ENCODE measurements around the gene ACBD4.

- TF ChIP-seq CTCF (IDR thresholded peaks at IDR 0.05) (no peak), POLR2AphosphoS5 (IDR thresholded peaks at IDR 0.05; ENCODE audit: insufficient read depth in 1 of 2, low read depth in 1 of 2) (no peak)
Measured at GRCh38 chr17:45104907-45105624, 30.4 kb upstream of the ACBD4 start.

Measured in vagina (tissue), 2 donors.